ENCODE results near the gene VWA5B1. TPM values are rescaled to one million over a fixed set of nuclear protein-coding genes. Genes with fewer than 3 reads are reported as not detected.
"Not testable (repeated sequence)": the region's sequence is repeated elsewhere in the genome, so short reads cannot be mapped to it uniquely, and the experiment has no call there.

Gene VWA5B1
- total RNA-seq: not detected in 2 replicates

GRCh38 chr1:20290624-20291597 lies at the start of gene VWA5B1:
Gene VWA5B1 (plus strand): TSS chr1:20290875. CDS start chr1:20310602, 19,727 bp downstream.
- DNase-seq (ENCODE audit: low read depth, low spot score): no peak

GRCh38 chr1:20242890-20243479 lies 47.7 kb upstream of the VWA5B1 start:
- no peak for DNase-seq (ENCODE audit: low read depth, low spot score)

- DNase-seq (ENCODE audit: low read depth, low spot score): no peak
Measured at GRCh38 chr1:20248971-20249612, 41.6 kb upstream of the VWA5B1 start.

GRCh38 chr1:20250340-20250989 lies 40.2 kb upstream of the VWA5B1 start:
- no peak for DNase-seq (ENCODE audit: low read depth, low spot score)

- DNase-seq (ENCODE audit: low read depth, low spot score): no peak
Measured at GRCh38 chr1:20252587-20252986, 38.1 kb upstream of the VWA5B1 start.

GRCh38 chr1:20255666-20256065 lies 35.0 kb upstream of the VWA5B1 start:
- no peak for DNase-seq (ENCODE audit: low read depth, low spot score)

GRCh38 chr1:20259646-20260045 lies 31.0 kb upstream of the VWA5B1 start:
- DNase-seq (ENCODE audit: low read depth, low spot score): no peak

- DNase-seq (ENCODE audit: low read depth, low spot score): no peak
Measured at GRCh38 chr1:20261095-20261494, 29.6 kb upstream of the VWA5B1 start.

GRCh38 chr1:20262810-20263534 lies 27.7 kb upstream of the VWA5B1 start:
- DNase-seq (ENCODE audit: low read depth, low spot score): no peak

GRCh38 chr1:20265250-20265649 lies 25.4 kb upstream of the VWA5B1 start:
- no peak for DNase-seq (ENCODE audit: low read depth, low spot score)

GRCh38 chr1:20266141-20266540 lies 24.5 kb upstream of the VWA5B1 start:
- no peak for DNase-seq (ENCODE audit: low read depth, low spot score)

GRCh38 chr1:20266642-20267041 lies 24.0 kb upstream of the VWA5B1 start:
- DNase-seq (ENCODE audit: low read depth, low spot score): no peak

- no peak for DNase-seq (ENCODE audit: low read depth, low spot score)
Measured at GRCh38 chr1:20271498-20272400, 18.9 kb upstream of the VWA5B1 start.

- not testable (repeated sequence) for DNase-seq (ENCODE audit: low read depth, low spot score)
Measured at GRCh38 chr1:20273716-20274115, 17.0 kb upstream of the VWA5B1 start.

- no peak for DNase-seq (ENCODE audit: low read depth, low spot score)
Measured at GRCh38 chr1:20275319-20275925, 15.3 kb upstream of the VWA5B1 start.

- no peak for DNase-seq (ENCODE audit: low read depth, low spot score)
Measured at GRCh38 chr1:20276485-20277159, 14.1 kb upstream of the VWA5B1 start.

GRCh38 chr1:20278692-20279130 lies 12.0 kb upstream of the VWA5B1 start:
- DNase-seq (ENCODE audit: low read depth, low spot score): no peak

- no peak for DNase-seq (ENCODE audit: low read depth, low spot score)
Measured at GRCh38 chr1:20279509-20279908, 11.2 kb upstream of the VWA5B1 start.

- DNase-seq (ENCODE audit: low read depth, low spot score): no peak
Measured at GRCh38 chr1:20280341-20280740, 10.3 kb upstream of the VWA5B1 start.

All from pulmonary artery endothelial cell (primary cell).